ENCODE measurements around the gene SH3BP5.

GRCh38 chr3:15223685-15224572, 108.5 kb downstream of the SH3BP5 start:
- TF ChIP-seq CTCF (IDR thresholded peaks at IDR 0.05; ENCODE audit: low read length) (no peak), EZH2 (optimal IDR thresholded peaks at IDR 0.05; ENCODE audit: low read depth, low read length) (no peak), EZH2phosphoT487 (IDR thresholded peaks at IDR 0.05; ENCODE audit: low read length) (no peak)
